ENCODE measurements around the gene GPR137. TPM values are rescaled to one million over a fixed set of nuclear protein-coding genes. Genes with fewer than 3 reads are reported as not detected.

GPR137 gene
- total RNA-seq, 4 donors from 2014 or later, result 6.4 to 35.2 (median 27.4) TPM

DNA sequence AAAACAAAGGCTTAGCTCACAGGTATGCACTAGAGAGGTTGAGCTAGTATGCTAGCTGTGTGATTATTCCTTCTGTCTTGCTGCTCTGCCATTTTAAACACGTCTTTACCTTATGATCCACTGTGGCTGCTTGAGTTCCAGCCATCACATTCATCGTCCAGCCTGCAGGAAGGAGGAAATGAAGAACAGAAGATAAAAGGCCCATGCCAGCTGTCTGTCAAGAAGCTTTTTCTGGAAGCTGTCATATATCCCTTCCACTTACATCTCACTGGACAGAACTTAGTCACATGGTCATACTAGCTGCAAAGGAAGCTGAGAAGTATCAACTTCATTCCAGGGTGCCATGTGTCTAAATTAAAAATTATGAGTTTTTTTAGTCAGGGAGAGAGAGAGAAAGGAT, 41.7 kb downstream of the GPR137 start:
- Histone ChIP-seq H3K9me3 (no peaks in the 10 kb centered on the region), H3K36me3 (no peaks in the 10 kb centered on the region), H3K4me3 (no peak overlapping the region), H3K27me3 (no peaks in the 10 kb centered on the region), H3K4me1 (peaks cover 10 to 43% (median 38%) of the 10 kb centered on the region in 4 donors), H3K27ac (peak overlapping the region; percentile 57 to 83 (median 74))
- WGBS, 2 donors (ENCODE audit: low coverage in 1 of 2), result 78 to 83% methylated on average over 1 to 2 of the region's 2 CpGs
- in situ Hi-C loops (cut with MboI; ENCODE audit: low pct_ligation_motif_present in 1 of 4, low pct_unique_long_range_greater_than_20kb in 1 of 4, low sequenced_read_pairs in 3 of 4), result no loop called here
- intact Hi-C loops (cut with DNase I; ENCODE audit: low total_unique reads), result no loop called here
- TF ChIP-seq POLR2A (IDR thresholded peaks at IDR 0.05), result no peak
- TF ChIP-seq EP300 (IDR thresholded peaks at IDR 0.05; ENCODE audit: low read depth), result no peak
- no peak for TF ChIP-seq POLR2AphosphoS5 (IDR thresholded peaks at IDR 0.05)
- TF ChIP-seq, protein P1, sequence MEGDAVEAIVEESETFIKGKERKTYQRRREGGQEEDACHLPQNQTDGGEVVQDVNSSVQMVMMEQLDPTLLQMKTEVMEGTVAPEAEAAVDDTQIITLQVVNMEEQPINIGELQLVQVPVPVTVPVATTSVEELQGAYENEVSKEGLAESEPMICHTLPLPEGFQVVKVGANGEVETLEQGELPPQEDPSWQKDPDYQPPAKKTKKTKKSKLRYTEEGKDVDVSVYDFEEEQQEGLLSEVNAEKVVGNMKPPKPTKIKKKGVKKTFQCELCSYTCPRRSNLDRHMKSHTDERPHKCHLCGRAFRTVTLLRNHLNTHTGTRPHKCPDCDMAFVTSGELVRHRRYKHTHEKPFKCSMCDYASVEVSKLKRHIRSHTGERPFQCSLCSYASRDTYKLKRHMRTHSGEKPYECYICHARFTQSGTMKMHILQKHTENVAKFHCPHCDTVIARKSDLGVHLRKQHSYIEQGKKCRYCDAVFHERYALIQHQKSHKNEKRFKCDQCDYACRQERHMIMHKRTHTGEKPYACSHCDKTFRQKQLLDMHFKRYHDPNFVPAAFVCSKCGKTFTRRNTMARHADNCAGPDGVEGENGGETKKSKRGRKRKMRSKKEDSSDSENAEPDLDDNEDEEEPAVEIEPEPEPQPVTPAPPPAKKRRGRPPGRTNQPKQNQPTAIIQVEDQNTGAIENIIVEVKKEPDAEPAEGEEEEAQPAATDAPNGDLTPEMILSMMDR (IDR thresholded peaks at IDR 0.05), result no peak
- no peak for DNase-seq

DNA sequence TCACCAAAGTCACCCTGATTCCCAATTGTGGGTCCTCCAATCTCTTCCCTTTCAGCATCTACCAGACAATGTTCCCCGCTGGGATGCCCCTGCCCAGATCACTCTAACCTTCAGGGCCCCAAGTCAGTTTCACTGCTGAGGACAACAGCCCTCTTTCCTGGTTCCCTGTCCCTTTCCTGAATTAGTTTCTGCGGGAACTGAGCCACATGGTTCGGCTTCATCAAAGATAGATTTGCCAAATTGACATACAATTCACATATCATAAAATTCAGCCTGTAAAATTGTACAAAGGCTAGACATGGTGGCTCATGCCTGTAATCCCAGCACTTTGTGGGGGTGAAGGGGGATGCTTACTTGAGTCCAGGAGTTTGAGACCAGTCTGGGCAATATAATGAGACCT, 42.3 kb downstream of the GPR137 start:
- Histone ChIP-seq H3K4me3 (no peak overlapping the region), H3K27ac (peak overlapping the region; percentile 65 to 83 (median 81)), H3K36me3 (no peaks in the 10 kb centered on the region), H3K9me3 (no peaks in the 10 kb centered on the region), H3K27me3 (no peaks in the 10 kb centered on the region), H3K4me1 (peaks cover 10 to 44% (median 38%) of the 10 kb centered on the region in 4 donors)
- intact Hi-C loops (cut with DNase I; ENCODE audit: low total_unique reads), result no loop called here
- DNase-seq, result peak; percentile 66
- TF ChIP-seq POLR2A (IDR thresholded peaks at IDR 0.05), result no peak
- TF ChIP-seq EP300 (IDR thresholded peaks at IDR 0.05; ENCODE audit: low read depth), result no peak
- peak in 1 of 3 donors; percentile 38 for TF ChIP-seq POLR2AphosphoS5 (IDR thresholded peaks at IDR 0.05)
- TF ChIP-seq, protein P1 (IDR thresholded peaks at IDR 0.05), result no peak
- in situ Hi-C loops (cut with MboI; ENCODE audit: low pct_ligation_motif_present in 1 of 4, low pct_unique_long_range_greater_than_20kb in 1 of 4, low sequenced_read_pairs in 3 of 4), result no loop called here
- WGBS, 2 donors (ENCODE audit: low coverage in 1 of 2), result 33 to 57% methylated on average over 3 of the region's 3 CpGs

DNA sequence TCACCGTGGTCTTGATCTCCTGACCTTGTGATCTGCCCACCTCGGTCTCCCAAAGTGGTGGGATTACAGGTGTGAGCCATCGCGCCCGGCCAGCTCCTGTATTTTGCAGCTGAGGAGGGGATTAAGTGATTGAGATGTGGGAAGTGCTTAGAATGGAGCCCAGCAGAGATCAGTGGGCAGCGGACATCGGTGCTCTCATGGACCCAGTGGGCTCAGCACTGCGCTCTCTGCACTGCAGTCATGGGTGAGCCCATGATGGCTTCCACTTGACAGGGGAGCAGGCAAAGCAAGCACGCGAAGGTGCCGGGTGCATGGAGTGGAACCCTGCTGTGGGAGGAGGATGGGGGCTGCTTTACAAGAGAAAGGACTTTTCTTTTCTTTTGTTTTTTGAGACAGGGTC, 45.2 kb downstream of the GPR137 start:
- WGBS, 2 donors (ENCODE audit: low coverage in 1 of 2), result 84 to 92% methylated on average over 7 to 11 of the region's 11 CpGs
- TF ChIP-seq POLR2A (IDR thresholded peaks at IDR 0.05) (no peak), EP300 (IDR thresholded peaks at IDR 0.05; ENCODE audit: low read depth) (no peak), POLR2AphosphoS5 (IDR thresholded peaks at IDR 0.05) (no peak)
- TF ChIP-seq, protein P1 (IDR thresholded peaks at IDR 0.05), result no peak
- H3K36me3 ChIP-seq, result no peaks in the 10 kb centered on the region
- DNase-seq, result no peak
- H3K4me3 ChIP-seq, result no peak overlapping the region
- no peaks in the 10 kb centered on the region for H3K9me3 ChIP-seq
- no peaks in the 10 kb centered on the region for H3K27me3 ChIP-seq
- in situ Hi-C loops (cut with MboI; ENCODE audit: low pct_ligation_motif_present in 1 of 4, low pct_unique_long_range_greater_than_20kb in 1 of 4, low sequenced_read_pairs in 3 of 4) (no loop called here), intact Hi-C loops (cut with DNase I; ENCODE audit: low total_unique reads) (no loop called here)
- H3K27ac ChIP-seq, result peak overlapping the region; percentile 54 to 83 (median 58)
- H3K4me1 ChIP-seq, result peaks cover 10 to 56% (median 42%) of the 10 kb centered on the region in 4 donors

DNA sequence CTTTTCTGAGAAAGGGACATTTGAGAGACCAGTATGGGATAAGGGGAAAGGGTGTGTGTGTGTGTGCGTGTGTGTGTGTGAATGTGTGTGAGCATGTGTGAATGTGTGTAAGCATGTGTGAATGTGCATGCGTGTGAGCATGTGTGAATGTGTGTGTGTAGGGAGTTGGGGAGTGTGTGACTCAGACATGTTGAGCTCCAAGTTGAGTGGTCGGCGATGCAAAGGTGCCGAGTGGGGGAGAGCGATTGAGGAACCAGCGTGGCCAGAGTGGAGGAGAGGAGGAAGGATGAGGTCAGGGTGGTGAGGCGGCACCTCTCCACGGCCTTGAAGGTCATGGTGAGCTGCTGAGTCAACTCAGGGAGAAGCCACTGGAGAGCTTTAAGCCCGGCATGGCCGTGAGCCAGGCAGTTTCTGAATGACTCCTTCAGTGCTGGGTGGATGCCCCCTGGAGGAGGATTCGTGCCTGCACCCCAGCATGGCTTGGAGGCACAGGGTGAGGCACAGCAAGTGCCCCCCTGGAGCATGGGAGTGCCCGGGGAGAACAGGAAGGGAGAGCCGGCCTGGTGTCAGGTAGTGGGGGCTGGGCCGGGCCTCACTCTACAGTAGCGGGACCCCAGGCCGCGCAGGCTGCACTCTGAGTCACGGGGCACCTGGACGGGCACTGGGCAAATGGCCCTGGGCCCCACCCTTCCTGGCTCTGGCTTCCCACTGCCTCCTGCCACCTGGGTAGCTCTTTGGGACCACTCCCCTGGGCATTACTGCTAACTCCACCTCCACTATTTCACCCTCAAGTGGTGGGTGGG, 46.1 kb downstream of the GPR137 start:
- Histone ChIP-seq H3K9me3 (no peaks in the 10 kb centered on the region), H3K27ac (peak overlapping the region; percentile 54 to 83 (median 58)), H3K4me1 (peaks cover 10 to 56% (median 42%) of the 10 kb centered on the region in 4 donors), H3K36me3 (no peaks in the 10 kb centered on the region), H3K27me3 (no peaks in the 10 kb centered on the region), H3K4me3 (no peak overlapping the region)
- WGBS, 2 donors (ENCODE audit: low coverage in 1 of 2), result 15% methylated on average over 18 of the region's 20 CpGs; no CpG with 5 or more reads in 1 of the 2 donors
- intact Hi-C loops (cut with DNase I; ENCODE audit: low total_unique reads) (no loop called here), in situ Hi-C loops (cut with MboI; ENCODE audit: low pct_ligation_motif_present in 1 of 4, low pct_unique_long_range_greater_than_20kb in 1 of 4, low sequenced_read_pairs in 3 of 4) (no loop called here)
- TF ChIP-seq POLR2AphosphoS5 (IDR thresholded peaks at IDR 0.05), result peak in 1 of 3 donors; percentile 2
- TF ChIP-seq, protein P1 (IDR thresholded peaks at IDR 0.05), result peak; percentile 41 to 86 (median 56)
- no peak for TF ChIP-seq EP300 (IDR thresholded peaks at IDR 0.05; ENCODE audit: low read depth)
- TF ChIP-seq POLR2A (IDR thresholded peaks at IDR 0.05), result no peak
- DNase-seq, result peak; percentile 92

Data from transverse colon (tissue), 4 donors.